NCI-H187 treated with DMSO at 0.1 percent for 48 hours (cell line): ENCODE measurements around the gene TEX55.
A peak's percentile ranks its signal among the peaks of the same experiment; 100 is the strongest.
"Not testable (repeated sequence)": the region's sequence is repeated elsewhere in the genome, so short reads cannot be mapped to it uniquely, and the experiment has no call there.

Experiments used
- DNase-seq: peaks from one replicate; lab custom pipeline; 2025; lab: John Stamatoyannopoulos, UW

The TEX55 gene

DNA sequence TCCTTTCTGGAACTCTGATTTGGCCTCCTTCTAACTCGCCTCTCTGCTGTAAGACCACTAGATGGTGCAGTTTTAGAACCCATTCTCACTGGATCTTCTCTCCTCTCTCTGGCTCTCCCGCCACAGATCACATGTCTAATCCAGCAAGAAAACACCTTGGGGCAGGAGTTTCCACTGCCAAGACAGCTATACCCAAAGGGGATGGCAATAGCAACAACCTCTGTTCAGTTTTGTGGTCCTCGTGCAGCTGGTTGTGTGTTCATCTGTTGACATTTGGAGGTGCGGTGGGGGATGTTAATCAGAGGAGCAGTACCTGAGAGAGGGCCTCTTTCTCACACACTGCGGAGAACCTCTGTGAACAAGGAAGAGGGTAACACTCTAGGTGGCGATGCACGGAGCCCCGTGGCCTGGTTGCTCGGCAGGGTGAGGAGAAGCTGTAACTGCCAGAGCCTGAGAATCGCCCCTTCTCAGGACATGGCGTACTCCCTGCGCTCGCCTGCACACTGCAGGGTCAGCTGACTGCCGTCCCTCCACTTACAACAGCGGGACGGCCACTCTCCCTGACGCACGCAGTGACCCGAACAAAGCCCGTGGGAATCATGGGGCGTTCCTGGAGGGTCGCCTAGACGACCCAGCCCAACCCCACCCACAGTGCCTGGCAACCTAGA is at the start of gene TEX55:
Gene TEX55 (plus strand): TSS at position 666 of the 668 bp plus-strand sequence. CDS start 25 bp downstream, outside the sequence.
- peak; percentile 4 for DNase-seq

DNA sequence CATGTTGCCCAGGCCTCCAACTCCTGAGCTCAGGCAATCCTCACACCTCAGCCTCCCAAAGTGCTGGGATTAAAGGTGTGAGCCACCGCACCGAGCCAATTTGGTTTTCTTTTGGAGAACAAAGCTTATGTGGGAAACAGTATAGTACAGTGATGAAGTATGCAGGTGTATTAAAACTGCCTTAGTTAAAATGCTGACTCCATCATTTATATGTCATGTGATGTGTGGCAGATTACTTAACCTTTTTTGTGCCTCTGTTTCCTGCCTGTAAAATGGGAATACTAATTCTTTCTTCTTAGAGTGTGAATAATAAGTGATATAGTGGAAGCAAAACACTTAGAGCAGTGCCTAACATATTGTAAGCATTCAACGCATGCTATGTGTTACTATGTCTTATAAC is 48.0 kb upstream of the TEX55 start:
- DNase-seq, result no peak

DNA sequence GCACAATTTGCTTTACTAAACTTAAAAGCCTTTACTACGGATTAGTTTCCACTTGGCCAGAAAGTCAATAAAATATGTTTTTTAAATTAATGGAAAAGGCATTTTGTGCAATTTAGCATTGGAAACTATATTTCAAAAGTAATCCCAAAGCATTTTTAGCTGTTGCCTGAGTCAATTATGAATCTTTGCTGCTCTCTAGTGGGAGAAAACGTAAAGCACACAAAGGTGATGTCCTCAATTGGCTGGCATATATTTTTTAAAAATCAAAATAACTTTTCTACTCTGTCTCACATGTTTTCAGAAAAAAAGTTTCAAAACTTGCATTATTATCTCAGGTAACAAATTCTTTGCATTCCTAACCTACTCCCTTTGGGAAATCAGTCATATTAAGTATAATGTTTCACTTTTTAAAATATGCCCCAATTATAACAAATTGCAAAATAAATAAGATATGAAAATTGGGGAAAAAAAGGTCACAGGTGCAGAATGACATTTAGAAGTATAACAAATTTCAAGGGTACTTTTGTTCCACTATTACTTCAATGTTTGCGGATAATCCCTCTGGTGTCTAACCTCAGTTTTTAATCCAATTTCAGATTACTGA is 47.2 kb upstream of the TEX55 start:
- no peak for DNase-seq

DNA sequence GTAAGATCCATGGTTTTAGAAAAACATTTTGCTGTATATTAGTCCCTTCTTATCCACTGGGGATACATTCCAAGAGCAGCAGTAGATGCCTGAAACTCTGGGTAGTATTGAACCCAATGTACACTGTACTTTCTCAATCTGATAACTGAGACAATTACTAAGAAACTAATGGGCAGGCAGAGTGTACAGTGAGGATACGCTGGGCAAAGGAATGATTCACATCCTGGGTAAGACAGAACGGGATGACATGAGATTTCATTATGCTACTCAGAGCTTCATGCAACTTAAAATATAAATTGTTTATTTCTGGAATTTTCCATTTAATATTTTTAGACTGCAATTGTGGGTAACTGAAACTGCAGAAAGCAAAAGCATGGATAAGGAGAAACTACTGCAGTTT is 46.2 kb upstream of the TEX55 start:
- DNase-seq, result no peak

DNA sequence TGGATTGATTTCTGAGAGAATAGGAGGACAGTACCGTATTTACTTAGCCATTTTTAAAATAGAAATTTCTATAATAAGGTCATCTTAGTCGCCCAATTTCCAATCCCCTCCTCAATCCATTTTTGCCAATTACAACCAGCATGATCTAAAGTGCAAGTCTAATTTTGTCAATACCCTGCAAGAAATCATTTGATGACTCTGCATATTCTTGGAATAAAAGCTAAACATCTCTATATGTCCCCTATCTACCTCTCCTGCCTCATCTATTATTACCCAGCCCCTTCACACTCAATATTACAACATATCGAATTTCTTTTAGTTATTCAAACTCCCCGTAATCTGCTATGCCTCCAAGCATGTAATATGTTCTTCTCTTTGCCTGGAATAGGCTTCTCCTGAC is 41.9 kb upstream of the TEX55 start:
- no peak for DNase-seq

DNA sequence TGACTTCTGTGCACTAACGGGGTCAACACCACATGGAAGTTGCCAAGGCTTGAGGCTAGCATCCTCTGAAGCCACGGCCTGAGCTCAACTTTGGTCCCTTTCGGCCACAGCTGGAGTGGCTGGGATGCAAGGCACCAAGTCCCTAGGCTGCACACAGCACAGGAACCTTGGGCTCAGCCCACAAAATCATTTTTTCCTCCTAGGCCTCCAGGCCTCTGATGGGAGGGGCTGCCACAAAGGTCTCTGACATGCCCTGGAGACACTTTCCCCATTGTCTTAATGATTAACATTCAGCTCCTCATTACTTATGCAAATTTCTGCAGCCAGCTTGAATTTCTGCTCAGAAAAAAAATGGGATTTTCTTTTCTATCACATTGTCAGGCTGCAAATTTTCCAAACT is 27.6 kb upstream of the TEX55 start:
- DNase-seq, result not testable (repeated sequence)

DNA sequence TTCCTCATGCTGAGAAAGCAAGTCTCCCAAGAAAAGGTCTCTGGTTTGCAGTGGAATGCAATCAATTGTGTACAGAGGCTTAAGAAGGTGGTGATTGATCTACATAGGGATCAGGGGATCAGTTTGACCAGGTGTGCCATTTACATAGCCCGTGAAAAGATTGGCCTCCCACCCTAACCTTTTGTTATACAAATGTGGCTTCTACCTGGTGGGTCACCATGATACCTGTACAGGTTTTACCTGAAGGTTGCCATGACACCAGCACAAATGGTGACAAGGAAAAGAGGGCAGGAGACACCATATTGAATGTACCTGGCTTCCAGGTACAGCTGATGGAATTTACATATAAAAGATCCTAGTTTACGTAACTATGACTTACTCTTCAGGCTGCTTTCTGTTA is 25.5 kb upstream of the TEX55 start:
- no peak for DNase-seq

DNA sequence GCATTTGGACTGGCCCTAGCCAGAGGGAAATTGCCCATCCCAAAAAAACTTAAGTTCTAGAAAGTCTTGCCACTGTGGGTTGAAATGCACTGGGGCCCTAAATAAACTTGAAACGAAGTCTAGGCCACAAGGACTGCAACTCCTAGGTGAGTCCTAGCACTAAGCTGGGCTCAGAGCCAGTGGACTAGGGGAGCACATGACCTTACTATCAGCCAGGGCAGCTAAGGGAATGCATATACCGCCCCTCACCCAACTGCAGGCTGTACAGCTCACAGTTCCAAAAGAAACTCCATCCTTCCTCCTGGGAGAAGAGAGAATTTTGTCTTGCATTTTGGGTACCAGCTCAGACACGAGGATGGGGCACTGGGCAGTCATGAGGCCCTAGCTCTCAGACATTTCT is 23.6 kb upstream of the TEX55 start:
- DNase-seq, result no peak

DNA sequence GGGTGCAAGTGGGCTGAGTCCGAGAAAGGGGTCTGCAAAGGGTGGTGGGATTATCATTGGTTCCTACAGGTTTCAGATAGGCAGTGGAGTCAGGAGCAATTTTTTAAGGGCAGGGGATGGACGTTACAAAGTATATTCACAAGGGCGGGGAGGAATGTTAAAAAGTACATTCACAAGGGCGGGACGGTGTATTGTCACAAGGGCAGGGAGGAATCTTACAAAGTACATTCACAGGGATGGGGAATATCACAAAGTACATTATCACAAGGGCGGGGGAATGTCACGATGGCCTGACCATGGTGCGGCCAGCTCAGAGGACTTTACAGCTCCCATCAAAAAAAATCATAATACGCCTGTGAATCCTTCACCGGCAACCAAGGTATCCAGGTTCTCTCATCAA is 20.6 kb upstream of the TEX55 start:
- DNase-seq, result no peak

DNA sequence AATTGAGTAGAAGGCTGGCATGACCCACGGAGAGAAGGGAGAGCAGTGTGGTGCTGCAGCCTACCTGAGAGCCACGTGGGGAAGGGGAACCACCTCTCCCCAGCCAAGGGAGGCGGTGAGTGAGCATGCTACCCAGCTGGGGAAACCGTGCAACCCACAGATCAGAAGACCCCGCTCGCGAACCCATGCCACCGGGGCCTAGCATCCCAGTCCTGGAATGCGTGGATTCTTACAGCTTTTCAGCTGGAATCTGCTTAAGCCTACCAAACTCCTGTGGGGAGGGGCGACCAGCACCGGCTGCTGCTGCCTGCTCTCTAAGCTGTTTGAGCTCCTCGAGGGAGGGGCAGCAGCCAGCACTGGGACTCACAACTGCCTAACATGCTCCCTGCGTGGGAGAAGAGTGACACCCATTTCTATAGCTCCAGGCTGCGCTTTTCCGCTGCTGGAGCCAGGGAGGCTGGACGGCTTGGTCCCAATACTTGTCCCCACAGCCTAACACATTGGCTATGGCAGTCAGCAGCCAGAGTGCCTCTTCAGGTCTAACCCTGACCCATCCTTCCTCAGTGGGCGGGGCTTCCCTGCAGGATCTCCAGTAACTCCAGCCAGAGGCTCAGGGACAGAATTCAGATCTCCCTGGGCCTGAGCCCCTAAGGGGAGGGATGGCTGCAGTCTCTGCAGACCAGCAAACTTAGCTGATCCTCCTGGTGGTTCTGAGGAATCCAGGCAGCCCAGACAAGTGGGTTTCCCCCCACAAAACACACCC is 20.0 kb upstream of the TEX55 start:
- no peak for DNase-seq

DNA sequence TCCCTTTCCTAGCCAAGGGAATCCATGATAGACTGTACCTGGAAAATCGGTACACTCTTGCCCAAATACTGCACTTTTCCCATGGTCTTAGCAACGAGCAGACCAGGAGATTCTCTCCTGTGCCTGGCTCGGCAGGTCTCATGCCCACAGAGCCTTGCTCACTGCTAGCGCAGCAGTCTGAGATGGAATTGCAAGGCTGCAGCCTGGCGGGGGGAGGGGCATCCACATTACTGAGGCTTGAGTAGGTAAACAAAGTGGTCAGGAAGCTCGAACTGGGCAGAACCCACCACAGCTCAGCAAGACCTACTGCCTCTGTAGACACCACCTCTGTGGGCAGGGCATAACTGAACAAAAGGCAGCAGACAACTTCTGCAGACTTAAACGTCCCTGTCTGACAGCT is 15.7 kb upstream of the TEX55 start:
- DNase-seq, result not testable (repeated sequence)

DNA sequence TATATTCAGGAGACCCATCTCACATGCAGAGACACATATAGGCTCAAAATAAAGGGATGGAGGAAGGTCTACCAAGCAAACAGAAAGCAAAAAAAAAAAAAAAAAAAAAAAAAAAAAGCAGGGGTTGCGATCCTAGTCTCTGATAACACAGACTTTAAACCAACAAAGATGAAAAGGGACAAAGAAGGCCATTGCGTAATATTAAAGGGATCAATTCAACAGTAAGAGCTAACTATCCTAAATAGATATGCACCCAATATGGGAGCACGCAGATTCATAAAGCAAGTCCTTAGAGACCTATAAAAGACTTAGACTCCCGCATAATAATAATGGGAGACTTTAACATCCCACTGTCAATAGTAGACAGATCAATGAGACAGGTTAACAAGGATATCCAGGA is 13.7 kb upstream of the TEX55 start:
- DNase-seq, result not testable (repeated sequence)

DNA sequence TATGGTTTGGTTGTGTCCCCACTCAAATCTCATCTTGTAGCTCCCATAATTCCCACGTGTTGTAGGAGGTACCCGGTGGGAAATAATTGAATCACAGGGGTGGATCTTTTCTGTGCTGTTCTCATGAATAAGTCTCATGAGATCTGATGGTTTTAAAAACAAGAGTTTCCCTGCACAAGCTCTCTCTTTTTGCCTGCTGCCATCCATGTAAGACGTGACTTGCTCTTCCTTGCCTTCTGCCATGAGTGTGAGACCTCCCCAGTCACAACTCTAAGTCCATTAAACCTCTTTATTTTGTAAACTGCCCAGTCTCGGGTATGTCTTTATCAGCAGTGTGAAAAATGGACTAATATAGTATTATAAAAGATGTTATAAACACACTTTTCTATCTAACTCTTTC is 6.6 kb upstream of the TEX55 start:
- not testable (repeated sequence) for DNase-seq

DNA sequence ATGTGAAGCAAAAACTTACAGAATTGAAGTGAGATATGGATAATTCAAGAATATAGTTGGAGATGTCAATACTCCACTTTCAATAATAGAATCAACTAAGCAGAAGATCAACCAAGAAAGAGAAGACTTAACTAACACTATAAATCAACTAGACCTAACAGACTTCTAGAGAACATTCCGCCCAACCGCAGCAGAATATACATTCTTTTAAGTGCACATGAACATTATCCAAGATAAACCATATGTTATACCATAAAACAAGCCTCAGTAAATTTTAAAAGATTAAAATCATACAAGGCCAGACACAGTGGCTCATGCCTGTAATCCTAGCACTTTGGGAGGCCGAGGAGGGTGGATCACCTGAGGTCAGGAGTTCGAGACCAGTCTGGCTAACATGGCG is 5.5 kb upstream of the TEX55 start:
- no peak for DNase-seq

DNA sequence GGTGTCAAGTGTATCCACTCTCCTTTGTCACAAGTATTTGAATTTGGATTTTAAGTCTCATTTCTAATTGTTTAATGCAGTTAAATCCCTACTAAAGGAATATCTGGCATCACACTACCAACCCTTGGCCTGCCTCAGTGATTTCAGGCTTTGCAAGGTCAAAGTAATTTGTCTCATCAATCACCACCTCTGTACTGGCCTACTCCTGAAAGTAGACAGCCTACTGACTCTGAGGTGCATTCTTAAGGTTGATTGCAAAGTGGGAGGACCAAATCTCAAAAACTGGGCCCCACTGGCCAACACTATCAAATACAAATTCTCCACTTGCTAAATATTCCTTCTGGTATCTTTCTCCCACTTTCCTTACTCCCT is 851 bp upstream of the TEX55 start:
- DNase-seq, result no peak

DNA sequence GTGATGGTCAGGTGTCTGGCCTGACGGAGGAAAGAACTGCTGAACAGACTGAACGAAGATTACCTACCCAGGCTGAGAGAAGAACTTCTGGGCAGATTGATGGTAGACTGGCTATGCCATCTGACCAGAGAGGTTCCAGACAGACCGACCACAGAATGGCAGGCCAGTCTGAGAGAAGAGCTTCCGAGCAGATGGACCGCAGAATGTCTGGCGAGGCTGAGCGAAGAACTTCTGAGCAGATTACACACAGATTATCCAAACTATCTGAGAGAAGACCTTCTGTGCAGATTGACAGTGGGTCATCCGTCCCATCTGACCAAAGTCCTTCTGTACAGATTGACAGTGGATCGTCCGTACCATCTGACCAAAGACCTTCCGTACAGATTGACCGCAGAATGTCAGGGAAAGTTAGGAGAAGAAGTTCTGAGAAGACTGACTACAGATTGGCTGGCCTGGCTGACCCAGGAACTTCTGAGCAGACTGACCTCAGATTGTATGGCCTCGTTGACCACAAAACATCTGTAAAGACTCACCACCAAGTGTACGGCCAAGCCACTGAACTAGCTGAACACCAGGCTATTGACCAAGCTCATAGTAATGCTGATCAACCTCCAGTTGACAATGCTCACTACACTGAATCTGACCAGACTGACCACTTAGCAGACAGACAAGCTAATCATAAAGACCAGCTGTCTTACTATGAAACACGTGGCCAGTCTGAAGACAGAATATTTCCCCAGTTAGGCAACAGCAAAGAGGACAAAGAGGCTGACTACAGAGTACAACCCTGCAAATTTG is 812 bp downstream of the TEX55 start:
- no peak for DNase-seq

DNA sequence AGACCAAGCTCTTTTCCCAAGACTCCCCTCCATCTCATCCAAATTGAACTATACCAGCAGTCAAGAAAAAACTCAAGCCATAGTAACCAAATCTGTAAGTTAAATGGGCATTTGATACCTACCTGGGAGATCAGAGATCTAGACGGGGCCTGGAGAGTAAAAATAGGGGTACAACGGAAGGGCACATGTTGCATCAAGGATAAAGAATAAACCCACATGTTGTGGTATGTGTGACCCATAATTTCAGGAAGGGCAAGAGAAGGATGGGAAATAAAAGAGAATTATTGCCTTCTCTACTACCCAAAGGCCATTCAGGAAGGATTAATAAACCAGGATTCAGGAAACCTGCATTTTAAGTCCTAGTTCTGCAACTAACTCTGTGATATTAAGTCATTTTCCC is 1.5 kb downstream of the TEX55 start:
- DNase-seq, result no peak

DNA sequence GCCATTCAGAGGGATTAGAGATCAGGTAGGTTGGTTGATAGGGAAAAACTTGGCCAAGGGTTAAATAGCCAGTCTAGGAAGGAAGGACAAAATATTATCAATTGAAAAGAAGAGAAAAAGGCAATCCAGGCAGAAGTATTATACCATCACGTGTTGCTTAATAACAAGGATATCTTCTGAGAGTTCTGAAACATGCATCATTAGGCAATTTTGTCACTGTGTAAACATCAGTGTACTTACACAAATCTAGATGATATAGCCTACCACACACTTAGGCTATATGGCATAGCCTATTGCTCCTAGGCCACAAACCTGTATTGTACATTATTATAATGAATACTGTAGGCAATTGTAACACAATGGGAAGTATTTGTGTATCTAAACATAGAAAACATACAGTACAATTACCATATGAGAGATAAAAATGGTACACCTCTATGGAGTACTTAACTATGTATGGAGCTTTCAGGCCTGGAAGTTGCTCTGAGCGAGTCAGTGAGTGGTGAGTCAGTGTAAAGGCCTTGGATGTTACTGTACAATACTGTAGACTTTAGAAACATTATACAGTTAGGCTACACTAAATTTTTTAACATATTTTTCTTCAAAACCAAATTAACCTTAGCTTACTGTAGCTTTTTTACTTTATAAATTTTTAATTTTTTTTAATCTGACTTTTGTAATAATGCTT is 2.7 kb downstream of the TEX55 start:
- DNase-seq, result no peak

DNA sequence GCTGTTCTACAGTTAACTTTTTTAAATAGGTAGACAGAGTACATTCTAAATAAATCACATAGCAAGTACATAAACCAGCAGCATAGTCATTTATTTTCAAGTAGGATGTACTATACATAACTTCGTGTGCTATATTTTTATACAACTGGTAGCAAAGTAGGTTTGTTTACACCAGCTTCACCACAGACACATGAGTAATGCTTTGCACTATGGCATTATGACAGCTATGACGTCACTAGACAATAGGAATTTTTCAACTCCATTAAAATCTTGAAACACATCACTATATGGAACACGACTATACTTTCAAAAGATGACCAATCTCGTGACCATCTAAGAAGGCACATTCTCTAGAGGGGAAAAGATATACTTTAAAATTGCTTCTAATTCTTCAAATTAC is 3.5 kb downstream of the TEX55 start:
- no peak for DNase-seq

DNA sequence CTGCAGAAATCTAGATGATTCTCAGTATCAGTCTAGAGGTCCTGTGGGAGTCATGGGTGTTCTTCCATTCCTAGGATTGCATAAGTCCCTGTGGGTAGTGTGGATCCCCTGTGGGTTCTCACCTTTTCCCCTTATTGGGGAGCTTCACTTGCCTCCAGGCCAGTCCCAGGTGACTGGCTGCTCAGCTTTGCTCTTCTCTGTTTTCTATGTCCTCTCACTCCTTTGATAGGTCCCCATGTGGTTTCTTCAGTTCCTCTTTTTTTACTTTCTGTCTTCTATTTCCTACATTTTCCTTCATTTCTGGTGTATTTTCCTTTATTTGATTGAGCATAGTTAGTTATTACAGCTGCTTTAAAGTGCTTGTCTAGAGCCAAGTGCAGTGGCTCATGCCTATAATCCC is 10.9 kb downstream of the TEX55 start:
- no peak for DNase-seq

DNA sequence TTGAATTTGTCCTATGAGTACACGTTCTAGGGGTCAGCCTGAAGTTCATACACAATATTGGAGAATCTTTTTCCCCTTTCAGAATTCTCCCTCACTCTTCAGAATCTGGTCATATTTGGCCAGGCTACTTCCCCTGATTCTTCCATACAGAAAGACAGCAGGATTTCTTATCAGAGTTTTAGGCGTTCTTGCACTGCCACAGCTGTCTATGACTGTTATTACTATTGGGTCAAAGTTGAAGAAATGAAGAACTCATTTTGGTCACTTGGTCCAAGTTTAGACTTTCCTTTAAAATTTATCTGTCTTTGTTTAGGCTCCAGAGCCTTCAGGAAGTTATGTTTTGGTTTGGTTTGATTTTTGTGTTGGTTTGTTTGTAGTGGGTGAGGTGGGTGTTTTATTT is 12.0 kb downstream of the TEX55 start:
- DNase-seq, result no peak

DNA sequence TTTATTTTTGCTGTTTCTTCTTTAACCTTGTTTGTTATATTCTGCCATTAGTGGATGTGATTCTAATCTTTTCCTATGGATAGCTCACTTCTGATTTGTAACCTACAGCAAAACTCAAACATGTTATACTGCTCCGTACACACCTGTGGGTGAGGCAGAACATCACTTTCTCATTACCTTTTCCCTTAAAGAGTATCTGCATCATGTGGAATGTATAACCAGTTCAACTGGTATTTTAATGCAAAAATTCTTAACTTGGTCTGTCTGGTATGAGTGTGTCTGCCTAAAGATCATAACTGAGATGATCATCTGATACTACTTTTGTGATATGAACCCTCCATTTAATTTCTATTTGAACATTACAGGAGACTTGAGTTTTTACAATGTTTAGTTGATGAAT is 14.4 kb downstream of the TEX55 start:
- DNase-seq, result no peak
